IPS-NIHi11 (cell line): ENCODE results near the gene SLC36A1.

Experiments used
- DNase-seq: peaks from one replicate; pipeline ENCODE4 v3.0.0; 2012; ENCODE audit warnings: mixed read lengths, low spot score

Gene SLC36A1

DNA sequence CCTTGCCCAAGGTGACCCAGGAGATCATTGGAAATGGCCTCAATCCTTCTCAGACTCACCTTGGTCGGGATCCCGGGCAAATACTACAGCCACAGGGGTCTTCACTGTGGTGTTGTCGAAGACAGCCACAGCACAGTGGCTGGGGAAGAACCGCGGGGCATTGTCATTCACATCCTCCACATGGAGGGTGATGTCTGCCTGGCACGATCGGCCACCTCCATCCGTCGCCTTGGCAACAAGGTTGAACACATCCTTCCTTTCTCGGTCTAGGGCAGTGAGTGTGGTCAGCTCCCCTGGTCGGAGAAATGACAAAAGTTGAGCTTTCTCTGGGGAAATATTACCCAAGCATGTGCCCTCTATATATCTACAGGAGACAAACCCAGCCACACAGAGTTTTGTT is 86.9 kb downstream of the SLC36A1 start:
- DNase-seq: peak; percentile 70

DNA sequence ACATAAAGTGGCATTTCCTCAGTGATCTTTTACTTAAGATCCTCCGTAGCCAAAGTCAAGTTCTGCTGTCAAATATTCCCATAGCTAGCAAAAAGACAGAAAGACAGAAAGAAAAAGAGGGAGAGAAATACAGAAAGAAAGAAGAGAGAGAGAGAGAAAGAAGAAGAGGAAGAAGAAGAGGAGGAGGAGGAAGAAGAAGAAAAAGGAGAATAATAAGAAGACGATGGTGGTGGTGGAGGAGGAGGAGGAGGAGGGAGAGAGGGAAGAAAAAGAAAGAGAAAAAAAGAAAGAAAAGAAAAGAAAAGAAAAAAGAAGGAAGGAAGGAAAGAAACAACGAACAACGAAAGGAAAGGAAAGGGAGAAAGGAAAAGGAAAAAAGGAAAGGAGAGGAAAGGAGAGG is 89.6 kb downstream of the SLC36A1 start:
- DNase-seq: no peak

DNA sequence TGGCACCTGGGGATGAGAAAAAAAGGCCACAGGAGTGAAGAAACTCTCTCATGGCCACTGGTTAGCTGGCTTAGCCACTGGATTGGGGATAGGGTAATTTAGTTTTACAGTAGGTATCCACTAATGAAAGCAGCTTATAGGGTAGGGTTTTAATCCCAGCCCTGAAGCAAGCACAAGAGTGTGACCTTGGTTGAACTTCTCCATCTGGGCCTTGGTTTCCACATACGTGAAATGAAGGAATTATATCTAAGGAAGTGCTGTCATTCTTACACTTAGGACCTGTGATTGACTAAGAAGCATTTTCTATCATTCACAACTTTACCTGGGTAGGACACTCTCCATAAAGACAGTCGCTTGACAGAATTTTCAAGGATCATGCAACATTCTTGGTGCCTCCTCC is 94.2 kb downstream of the SLC36A1 start:
- no peak for DNase-seq
